DOHH2 (cell line): ENCODE results near the gene PWWP3B.
"Not testable (repeated sequence)": the region's sequence is repeated elsewhere in the genome, so short reads cannot be mapped to it uniquely, and the experiment has no call there.

Experiments
- H3F3A ChIP-seq: fragments of 200-600 bp; sonication (generic), shearing (Covaris generic); 2 replicates; pipeline ENCODE4 v1.6.0; 2016; ENCODE audit warnings: antibody characterized with exemption, mild to moderate bottlenecking; ENCODE audit not compliant: control insufficient read depth, insufficient read depth
- H3K27ac ChIP-seq: fragments of 200-600 bp; sonication (generic); 2 replicates; pipeline ENCODE4 v1.5.1; 2014; ENCODE audit warnings: low read depth, mild to moderate bottlenecking, low read length, moderate library complexity
- H3K27me3 ChIP-seq: fragments of 200-600 bp; sonication (generic); 2 replicates; pipeline ENCODE4 v1.6.1; 2014; ENCODE audit warnings: mild to moderate bottlenecking, low read length, mixed read lengths; ENCODE audit not compliant: control insufficient read depth
- H3K36me3 ChIP-seq: fragments of 200-600 bp; sonication (generic); 2 replicates; pipeline ENCODE4 v1.6.1; 2014; ENCODE audit warnings: mild to moderate bottlenecking, low read length, moderate library complexity, mixed read lengths; ENCODE audit not compliant: control insufficient read depth
- H3K4me1 ChIP-seq: fragments of 200-600 bp; sonication (generic); 2 replicates; pipeline ENCODE4 v1.6.1; 2014; ENCODE audit warnings: mild to moderate bottlenecking, low read length, mixed read lengths; ENCODE audit not compliant: control insufficient read depth
- H3K4me2 ChIP-seq: fragments of 200-600 bp; sonication (generic); 2 replicates; pipeline ENCODE4 v1.6.0; 2014; ENCODE audit warnings: mild to moderate bottlenecking, low read length, moderate library complexity
- H3K4me3 ChIP-seq: fragments of 200-600 bp; sonication (generic); 2 replicates; pipeline ENCODE4 v1.5.1; 2014; ENCODE audit warnings: mild to moderate bottlenecking, low read length, mixed read lengths
- H3K79me2 ChIP-seq: fragments of 200-600 bp; sonication (generic); 2 replicates; pipeline ENCODE4 v1.6.1; 2014; ENCODE audit warnings: mild to moderate bottlenecking, low read length, mixed read lengths; ENCODE audit not compliant: control insufficient read depth
- H3K9me2 ChIP-seq: fragments of 200-600 bp; sonication (generic); replicated peaks from 2 replicates; pipeline ENCODE4 v1.6.1; 2014; ENCODE audit warnings: mild to moderate bottlenecking, low read length, mixed read lengths; ENCODE audit not compliant: control insufficient read depth
- H3K9me3 ChIP-seq: fragments of 200-600 bp; sonication (generic); 2 replicates; pipeline ENCODE4 v1.6.1; 2014; ENCODE audit warnings: antibody characterized with exemption, low read length, mixed read lengths; ENCODE audit not compliant: control insufficient read depth, insufficient read depth
- H4K20me1 ChIP-seq: fragments of 200-600 bp; sonication (generic); 2 replicates; pipeline ENCODE4 v1.6.0; 2014; ENCODE audit warnings: low read depth, mild to moderate bottlenecking, antibody characterized with exemption, low read length, moderate library complexity; ENCODE audit not compliant: control insufficient read depth, insufficient read depth
- CTCF ChIP-seq: fragments of 200-600 bp; sonication (generic); IDR thresholded peaks from one replicate; pipeline ENCODE4 v1.5.1; 2014; ENCODE audit warnings: antibody characterized with exemption, mild to moderate bottlenecking, low read depth, low read length; ENCODE audit not compliant: poor library complexity, severe bottlenecking
- EZH2phosphoT487 ChIP-seq: fragments of 200-600 bp; sonication (generic); IDR thresholded peaks from 2 replicates; pipeline ENCODE4 v1.6.1; 2017; ENCODE audit warnings: borderline replicate concordance, mild to moderate bottlenecking, antibody characterized with exemption, low read length, moderate library complexity, mixed read lengths

PWWP3B gene

GRCh38 chrX:106178826-106179225 lies 10.7 kb downstream of the PWWP3B start:
- no peaks in the 10 kb centered on the region for H3K9me2 ChIP-seq
- no peaks in the 10 kb centered on the region for H3K36me3 ChIP-seq
- H3K4me1 ChIP-seq: no peaks in the 10 kb centered on the region
- H3K27ac ChIP-seq: no peak overlapping the region
- H3K27me3 ChIP-seq: no peaks in the 10 kb centered on the region
- H3K4me2 ChIP-seq: no peak overlapping the region
- no peaks in the 10 kb centered on the region for H3K79me2 ChIP-seq
- H4K20me1 ChIP-seq: no peaks in the 10 kb centered on the region
- no peaks in the 10 kb centered on the region for H3K9me3 ChIP-seq
- H3F3A ChIP-seq: no peaks in the 10 kb centered on the region
- no peak overlapping the region for H3K4me3 ChIP-seq
- no peak for TF ChIP-seq CTCF
- TF ChIP-seq EZH2phosphoT487: no peak

- not testable (repeated sequence) for H3K4me3 ChIP-seq, H3K27me3 ChIP-seq, H3K4me2 ChIP-seq
Measured at GRCh38 chrX:106183685-106184084, 15.6 kb downstream of the PWWP3B start.

GRCh38 chrX:106201502-106202178 lies 33.5 kb downstream of the PWWP3B start:
- Histone ChIP-seq H3K79me2 (no peaks in the 10 kb centered on the region), H3K27ac (no peak overlapping the region), H3K27me3 (no peaks in the 10 kb centered on the region), H3K9me3 (no peaks in the 10 kb centered on the region), H3K4me2 (no peak overlapping the region), H3K9me2 (no peaks in the 10 kb centered on the region), H3K4me3 (no peak overlapping the region), H3K36me3 (no peaks in the 10 kb centered on the region), H4K20me1 (no peaks in the 10 kb centered on the region), H3F3A (no peaks in the 10 kb centered on the region), H3K4me1 (no peaks in the 10 kb centered on the region)
- no peak for TF ChIP-seq EZH2phosphoT487
- no peak for TF ChIP-seq CTCF

More at GRCh38 chrX:106183685-106184084, 15.6 kb downstream of the PWWP3B start:
- H3K36me3 ChIP-seq, H3K27ac ChIP-seq, H3K4me1 ChIP-seq, H4K20me1 ChIP-seq, H3F3A ChIP-seq, H3K9me2 ChIP-seq, H3K79me2 ChIP-seq, H3K9me3 ChIP-seq: not testable (repeated sequence)

GRCh38 chrX:106203315-106203714 lies 35.2 kb downstream of the PWWP3B start:
- H3K9me2 ChIP-seq: no peaks in the 10 kb centered on the region
- no peak overlapping the region for H3K4me2 ChIP-seq
- H3K27me3 ChIP-seq: no peaks in the 10 kb centered on the region
- no peaks in the 10 kb centered on the region for H3K36me3 ChIP-seq
- H3K4me1 ChIP-seq: no peaks in the 10 kb centered on the region
- H3F3A ChIP-seq: no peaks in the 10 kb centered on the region
- H4K20me1 ChIP-seq: no peaks in the 10 kb centered on the region
- no peak overlapping the region for H3K4me3 ChIP-seq
- no peak overlapping the region for H3K27ac ChIP-seq
- H3K79me2 ChIP-seq: no peaks in the 10 kb centered on the region
- TF ChIP-seq EZH2phosphoT487 (no peak), CTCF (no peak)
- no peaks in the 10 kb centered on the region for H3K9me3 ChIP-seq
